GM12892 (cell line): ENCODE data around the gene GPN2.
"Not testable (repeated sequence)": the region's sequence is repeated elsewhere in the genome, so short reads cannot be mapped to it uniquely, and the experiment has no call there.

Source experiments
- DNase-seq: peaks from one replicate; pipeline ENCODE4 v3.0.0; 2011; ENCODE audit not compliant: insufficient read length
- FAIRE-seq: peaks from 2 replicates; lab custom pipeline; 2011; peaks lifted over from hg19 to GRCh38; lab: Jason Lieb, UNC
- POLR2A ChIP-seq: IDR thresholded peaks from 2 replicates; pipeline ENCODE4 v1.6.1; 2011; ENCODE audit warnings: low read depth, low read length, control low read depth
- POLR2AphosphoS5 ChIP-seq: IDR thresholded peaks from 2 replicates; pipeline ENCODE4 v1.6.1; 2011; ENCODE audit warnings: low read depth, low read length, control low read depth
- TAF1 ChIP-seq: IDR thresholded peaks from 2 replicates; pipeline ENCODE4 v1.6.1; 2011; ENCODE audit warnings: low read depth, mild to moderate bottlenecking, control low read depth, low read length, borderline replicate concordance

Gene GPN2

GRCh38 chr1:26852701-26853100 lies 37.4 kb downstream of the GPN2 start:
- DNase-seq (no peak), FAIRE-seq (peak; percentile 36)
- TF ChIP-seq POLR2A (no peak), POLR2AphosphoS5 (no peak), TAF1 (no peak)

- TF ChIP-seq POLR2AphosphoS5 (no peak), POLR2A (no peak), TAF1 (no peak)
- FAIRE-seq = no peak
Measured at GRCh38 chr1:26851106-26851684, 38.9 kb downstream of the GPN2 start.

GRCh38 chr1:26848941-26849774 lies 40.9 kb downstream of the GPN2 start:
- DNase-seq = no peak
- TF ChIP-seq TAF1 (no peak), POLR2A (no peak), POLR2AphosphoS5 (no peak)

More at GRCh38 chr1:26851106-26851684, 38.9 kb downstream of the GPN2 start:
- DNase-seq = no peak

GRCh38 chr1:26848499-26848898 lies 41.6 kb downstream of the GPN2 start:
- no peak for FAIRE-seq
- TF ChIP-seq POLR2A (no peak), POLR2AphosphoS5 (no peak), TAF1 (no peak)
- no peak for DNase-seq

More at GRCh38 chr1:26848941-26849774, 40.9 kb downstream of the GPN2 start:
- no peak for FAIRE-seq

- not testable (repeated sequence) for FAIRE-seq, DNase-seq
Measured at GRCh38 chr1:26847826-26848225, 42.3 kb downstream of the GPN2 start.

- TF ChIP-seq TAF1 (no peak), POLR2A (no peak), POLR2AphosphoS5 (no peak)
- no peak for FAIRE-seq
- DNase-seq = no peak
Measured at GRCh38 chr1:26844424-26845196, 45.5 kb downstream of the GPN2 start.

GRCh38 chr1:26839779-26840178 lies 50.3 kb downstream of the GPN2 start:
- no peak for DNase-seq
- no peak for FAIRE-seq
- no peak for TF ChIP-seq TAF1
- TF ChIP-seq POLR2AphosphoS5 = no peak
- no peak for TF ChIP-seq POLR2A

- DNase-seq (no peak), FAIRE-seq (peak; percentile 82)
- TF ChIP-seq POLR2A (no peak), TAF1 (no peak), POLR2AphosphoS5 (no peak)
Measured at GRCh38 chr1:26839339-26839722, 50.8 kb downstream of the GPN2 start.

- DNase-seq = peak; percentile 72
- TF ChIP-seq POLR2AphosphoS5 (peak; percentile 60; the same call in 1 of the 2 replicates), POLR2A (no peak)
Measured at GRCh38 chr1:26838474-26839338, 51.4 kb downstream of the GPN2 start.

GRCh38 chr1:26837665-26838064 lies 52.4 kb downstream of the GPN2 start:
- not testable (repeated sequence) for FAIRE-seq, DNase-seq

More at GRCh38 chr1:26838474-26839338, 51.4 kb downstream of the GPN2 start:
- FAIRE-seq = peak; percentile 99
